ENCODE data around the gene CEACAM21.

DNA sequence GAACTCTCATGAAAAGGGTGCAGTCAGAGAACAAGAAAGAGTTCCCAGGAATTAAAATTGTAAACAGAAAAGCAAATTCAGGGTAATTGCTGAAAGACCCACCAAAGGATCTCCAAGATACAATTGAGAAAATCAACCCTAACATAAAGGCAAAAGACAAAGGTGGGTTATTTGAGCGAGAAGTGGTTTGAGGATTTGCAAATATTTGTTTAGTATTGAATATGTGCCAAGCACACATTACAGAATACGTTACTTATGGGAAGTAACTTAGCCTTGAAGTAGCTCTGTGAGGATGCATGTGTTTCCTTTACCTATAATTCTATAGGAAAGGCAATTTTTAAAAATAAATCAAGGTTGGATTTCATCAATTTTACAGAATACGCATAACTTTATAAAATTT lies 10.0 kb upstream of the CEACAM21 start:
- TF ChIP-seq, protein P1, sequence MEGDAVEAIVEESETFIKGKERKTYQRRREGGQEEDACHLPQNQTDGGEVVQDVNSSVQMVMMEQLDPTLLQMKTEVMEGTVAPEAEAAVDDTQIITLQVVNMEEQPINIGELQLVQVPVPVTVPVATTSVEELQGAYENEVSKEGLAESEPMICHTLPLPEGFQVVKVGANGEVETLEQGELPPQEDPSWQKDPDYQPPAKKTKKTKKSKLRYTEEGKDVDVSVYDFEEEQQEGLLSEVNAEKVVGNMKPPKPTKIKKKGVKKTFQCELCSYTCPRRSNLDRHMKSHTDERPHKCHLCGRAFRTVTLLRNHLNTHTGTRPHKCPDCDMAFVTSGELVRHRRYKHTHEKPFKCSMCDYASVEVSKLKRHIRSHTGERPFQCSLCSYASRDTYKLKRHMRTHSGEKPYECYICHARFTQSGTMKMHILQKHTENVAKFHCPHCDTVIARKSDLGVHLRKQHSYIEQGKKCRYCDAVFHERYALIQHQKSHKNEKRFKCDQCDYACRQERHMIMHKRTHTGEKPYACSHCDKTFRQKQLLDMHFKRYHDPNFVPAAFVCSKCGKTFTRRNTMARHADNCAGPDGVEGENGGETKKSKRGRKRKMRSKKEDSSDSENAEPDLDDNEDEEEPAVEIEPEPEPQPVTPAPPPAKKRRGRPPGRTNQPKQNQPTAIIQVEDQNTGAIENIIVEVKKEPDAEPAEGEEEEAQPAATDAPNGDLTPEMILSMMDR (IDR thresholded peaks at IDR 0.05) = no peak
- no peak for TF ChIP-seq POLR2A (IDR thresholded peaks at IDR 0.05)

Data from tibial nerve (tissue), 3 donors.